CD1c-positive myeloid dendritic cell (primary cell): ENCODE results near the gene PRKAR2A.
"Not testable (repeated sequence)": the region's sequence is repeated elsewhere in the genome, so short reads cannot be mapped to it uniquely, and the experiment has no call there.

Source experiments
- DNase-seq: peaks from one replicate; pipeline ENCODE4 v3.0.0-alpha.2; 2016; ENCODE audit errors: extremely low spot score

Gene PRKAR2A

DNA sequence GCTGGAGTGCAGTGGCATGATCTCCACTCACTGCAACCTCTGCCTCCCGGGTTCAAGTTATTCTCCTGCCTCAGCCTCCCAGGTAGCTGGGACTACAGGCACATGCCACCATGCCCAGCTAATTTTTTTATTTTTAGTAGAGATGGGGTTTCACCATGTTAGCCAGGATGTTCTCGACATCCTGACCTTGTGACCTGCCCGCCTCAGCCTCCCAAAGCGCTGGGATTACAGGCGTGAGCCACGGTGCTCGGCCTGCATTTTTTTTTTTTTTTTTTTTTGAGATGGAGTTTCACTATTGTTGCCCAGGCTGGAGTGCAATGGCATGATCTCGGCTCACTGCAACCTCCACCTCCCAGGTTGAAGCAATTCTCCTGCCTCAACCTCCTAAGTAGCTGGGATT is 69.1 kb downstream of the PRKAR2A start:
- DNase-seq = not testable (repeated sequence)

DNA sequence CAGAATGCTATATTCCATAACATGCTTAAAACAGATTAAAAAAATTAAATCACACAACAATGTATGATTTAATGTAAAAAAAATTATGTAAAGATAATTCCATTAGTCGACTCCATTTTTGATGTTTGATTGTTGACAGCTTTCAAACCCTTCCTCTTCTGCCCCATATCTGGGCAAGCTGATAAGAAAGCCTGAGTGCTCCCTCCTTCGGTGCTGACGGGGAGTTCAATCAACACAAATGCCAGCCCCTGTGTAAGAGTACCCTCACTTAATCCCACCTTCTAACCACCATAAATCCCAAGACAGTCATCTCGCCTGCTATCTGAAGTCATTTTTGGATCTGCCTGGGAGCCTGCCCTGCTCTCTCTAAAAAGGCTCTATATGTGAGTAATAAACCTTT is 70.8 kb downstream of the PRKAR2A start:
- no peak for DNase-seq

DNA sequence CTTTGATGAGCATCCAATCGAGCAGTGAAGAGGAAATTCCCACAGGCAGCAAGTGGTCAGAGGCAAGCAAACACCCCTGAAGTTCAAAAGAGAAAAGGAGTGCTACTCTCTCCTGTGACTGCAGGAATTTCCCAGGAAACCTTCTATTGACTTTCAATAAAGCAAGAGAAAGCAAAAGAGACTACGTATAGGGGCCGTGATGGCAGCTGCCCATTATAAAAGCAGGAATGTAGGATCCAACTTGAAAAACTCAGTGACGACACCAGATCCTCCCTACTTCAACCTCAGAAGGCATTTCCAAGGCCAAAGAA is 77.5 kb downstream of the PRKAR2A start:
- no peak for DNase-seq

DNA sequence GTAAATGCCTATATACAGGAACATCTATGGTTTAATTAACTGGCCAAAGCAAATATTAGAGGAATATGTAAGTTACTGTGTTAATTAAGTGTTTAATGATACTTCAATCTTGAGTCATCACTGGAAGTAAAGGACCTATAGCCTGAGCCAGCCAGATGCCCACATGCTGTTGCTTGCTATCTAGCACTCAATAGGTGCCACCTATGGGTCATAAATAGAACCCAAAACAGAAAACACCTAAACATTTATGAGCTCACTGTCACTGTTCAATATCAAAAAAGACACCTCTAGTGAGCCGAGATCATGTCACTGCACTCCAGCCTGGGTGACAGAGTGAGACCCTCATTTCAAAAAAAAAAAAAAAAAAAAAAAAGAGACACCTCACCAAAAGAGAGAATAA is 82.3 kb downstream of the PRKAR2A start:
- DNase-seq = no peak

DNA sequence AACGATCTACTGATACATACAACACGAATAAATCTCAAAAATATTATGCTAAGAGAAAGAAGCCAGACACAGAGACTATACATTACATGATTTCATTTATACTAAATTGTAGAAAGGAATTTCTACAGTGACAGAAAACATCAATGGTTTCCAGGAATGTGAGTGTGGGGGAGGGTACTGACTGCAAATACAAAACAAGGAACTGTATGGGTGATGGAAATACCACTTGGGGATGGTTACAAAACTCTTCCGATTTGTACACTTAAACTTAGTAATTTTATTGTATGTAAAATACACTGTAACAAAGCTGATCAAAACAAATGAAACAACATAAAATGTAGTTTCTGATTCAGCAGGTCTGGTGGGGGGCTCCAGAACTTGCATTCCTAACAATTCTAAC is 84.9 kb downstream of the PRKAR2A start:
- peak; percentile 13 for DNase-seq

DNA sequence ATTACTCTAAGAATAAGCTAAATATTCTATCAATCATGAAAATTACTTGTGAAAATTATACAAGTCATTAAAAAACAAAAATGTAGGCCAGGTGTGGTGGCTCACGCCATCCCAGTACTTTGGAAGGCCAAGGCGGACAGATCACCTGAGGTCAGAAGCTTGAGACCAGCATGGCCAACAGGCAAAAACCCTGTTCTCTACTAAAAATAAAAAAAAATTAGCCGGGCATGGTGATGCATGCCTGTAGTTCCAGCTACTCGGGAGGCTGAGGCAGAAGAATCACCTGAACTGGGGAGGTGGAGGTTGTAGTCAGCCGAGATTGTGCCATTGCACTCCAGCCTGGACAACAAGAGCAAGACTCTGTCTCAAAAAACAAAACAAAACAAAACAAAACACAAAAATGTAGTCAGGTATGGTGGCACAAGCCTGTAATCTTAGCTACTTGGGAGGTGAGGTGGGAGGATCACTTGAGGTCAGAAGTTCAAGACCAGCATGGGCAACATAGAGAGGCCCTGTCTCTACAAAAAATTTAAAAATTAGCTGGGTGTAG is 87.6 kb downstream of the PRKAR2A start:
- not testable (repeated sequence) for DNase-seq

DNA sequence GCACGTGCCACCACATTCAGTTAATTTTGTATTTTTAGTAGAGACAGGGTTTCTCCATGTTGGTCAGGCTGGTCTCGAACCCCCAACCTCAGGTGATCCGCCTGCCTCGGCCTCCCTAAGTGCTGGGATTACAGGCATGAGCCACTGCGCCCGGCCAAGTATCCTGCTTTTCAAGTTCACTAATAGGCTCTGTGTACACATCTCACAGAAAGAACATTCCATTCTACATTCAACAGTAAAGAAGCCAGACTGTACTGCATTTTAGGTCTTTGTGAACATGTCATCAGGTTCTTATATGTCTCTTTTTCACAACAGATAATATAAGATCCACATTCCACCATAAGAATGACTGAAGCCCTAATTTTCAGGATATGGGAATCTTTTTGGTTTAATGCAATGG is 88.1 kb downstream of the PRKAR2A start:
- not testable (repeated sequence) for DNase-seq

DNA sequence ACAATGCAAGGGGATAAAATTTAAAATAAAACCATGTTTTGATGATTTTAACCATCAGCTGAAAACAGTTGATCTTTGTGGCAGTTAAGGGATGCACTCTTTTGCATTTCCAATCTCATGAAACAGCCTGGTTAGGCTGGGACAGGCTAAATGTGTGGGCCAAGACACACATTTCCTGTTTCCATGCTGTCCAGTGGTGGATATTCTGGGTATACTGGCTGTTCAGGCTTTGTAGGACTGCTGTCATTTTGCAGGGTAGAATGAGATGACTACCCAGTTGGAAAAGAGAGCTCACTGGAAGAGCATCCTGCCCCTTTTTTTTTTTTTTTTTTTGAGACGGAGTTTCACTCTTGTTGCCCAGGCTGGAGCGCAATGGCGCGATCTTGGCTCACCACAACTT is 88.6 kb downstream of the PRKAR2A start:
- DNase-seq = no peak

DNA sequence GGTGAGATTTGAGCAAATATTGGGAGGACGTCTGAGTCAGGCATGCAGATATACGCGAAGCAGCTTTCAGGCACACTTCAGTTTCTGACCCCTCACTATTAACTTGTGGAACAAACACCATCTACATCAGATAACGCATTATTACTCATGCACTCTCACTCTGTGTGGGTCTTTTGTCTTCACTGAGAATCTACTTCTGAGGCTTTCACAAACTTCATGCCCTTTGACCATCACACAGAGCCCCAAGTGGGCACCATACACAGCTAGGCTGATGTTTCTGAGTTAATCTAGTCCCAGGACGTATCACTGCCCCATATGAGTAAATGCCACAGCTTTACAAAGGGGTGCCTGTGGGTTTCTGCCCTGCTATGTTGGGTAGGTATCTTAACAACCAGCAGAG is 91.0 kb downstream of the PRKAR2A start:
- no peak for DNase-seq

DNA sequence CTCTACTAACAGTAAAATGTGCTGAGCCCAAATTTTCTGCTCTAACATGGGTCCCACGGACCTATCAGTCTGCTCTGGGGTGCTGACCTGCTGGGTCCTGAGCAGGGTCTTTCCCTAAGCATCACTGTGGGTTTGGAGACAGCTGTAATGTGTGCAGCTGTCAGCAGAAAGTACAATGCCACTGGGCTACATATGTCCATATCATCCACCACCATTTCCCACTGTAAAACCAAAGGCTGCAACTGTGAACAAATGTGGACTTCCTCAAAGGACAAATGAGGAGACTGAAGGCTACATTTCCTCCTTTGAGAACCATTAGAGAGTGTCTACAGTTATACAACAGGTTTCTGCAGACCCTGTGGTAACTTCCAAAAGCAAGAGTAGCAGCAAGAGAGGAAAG is 96.8 kb downstream of the PRKAR2A start:
- DNase-seq = peak; percentile 52

DNA sequence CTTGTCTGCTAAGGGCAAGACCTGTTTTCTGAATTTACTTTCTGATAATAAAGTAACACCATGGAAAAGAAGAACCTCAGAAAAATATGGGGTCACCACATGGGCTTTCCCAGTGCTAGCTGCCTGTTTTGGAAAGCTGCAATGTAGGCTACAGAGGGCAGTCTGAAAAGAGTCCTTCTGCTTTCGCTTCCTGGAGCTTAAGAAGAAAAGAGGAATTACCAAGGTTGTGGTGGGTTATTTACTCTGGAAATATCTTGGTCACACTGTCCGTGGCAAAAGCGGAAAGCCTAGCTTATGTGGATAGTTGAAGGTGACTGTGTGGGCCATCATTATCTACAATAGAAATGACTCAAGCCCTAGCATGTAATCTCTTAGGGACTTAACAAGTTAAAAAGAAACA is 98.9 kb downstream of the PRKAR2A start:
- peak; percentile 93 for DNase-seq

DNA sequence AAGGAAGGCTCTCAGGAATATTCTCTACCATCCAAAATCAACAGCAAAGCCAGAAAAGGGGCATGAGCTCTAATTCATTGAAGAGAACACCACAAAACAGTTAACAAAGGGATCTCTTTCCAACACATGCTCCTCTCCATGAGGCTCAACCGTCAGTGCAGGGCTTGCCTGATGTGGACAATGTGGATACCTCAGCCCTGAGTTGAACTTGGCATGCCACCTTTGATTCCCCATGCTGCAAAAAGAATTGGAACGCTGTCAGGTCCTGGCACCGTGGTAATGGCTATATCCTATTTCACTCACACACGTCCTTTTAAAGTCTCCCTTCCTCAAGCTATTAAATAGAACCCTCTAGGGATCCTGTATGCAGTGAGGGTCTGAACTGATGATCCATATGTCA is 100.0 kb downstream of the PRKAR2A start:
- DNase-seq = no peak

DNA sequence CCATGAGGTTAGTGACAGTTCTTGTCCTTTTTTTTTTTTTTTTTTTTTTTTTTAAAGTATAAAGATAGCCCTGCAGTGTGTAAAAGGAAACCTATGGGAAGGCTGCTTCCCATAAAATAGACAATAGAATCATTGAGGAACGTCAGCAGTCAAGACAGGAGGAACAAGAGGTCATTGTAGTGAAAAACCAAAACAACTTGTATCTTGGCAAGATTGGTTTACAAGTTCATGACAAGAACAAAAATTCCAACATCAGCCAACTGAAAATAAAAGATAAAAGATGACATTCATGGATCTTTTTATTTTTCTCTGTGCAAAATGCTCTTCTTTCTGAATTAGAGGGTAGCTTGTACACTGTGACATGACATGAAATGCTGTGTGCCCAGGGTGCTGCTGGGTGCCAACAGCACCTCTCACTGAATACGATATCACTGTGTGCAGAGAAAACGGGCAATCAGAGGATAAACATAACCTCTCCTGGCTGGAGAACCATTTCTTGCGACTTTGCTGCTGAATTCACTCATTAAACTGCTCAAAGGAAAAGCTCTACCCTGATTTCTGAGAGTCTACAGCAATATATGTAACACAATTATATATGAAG is 100.6 kb downstream of the PRKAR2A start:
- DNase-seq = no peak

DNA sequence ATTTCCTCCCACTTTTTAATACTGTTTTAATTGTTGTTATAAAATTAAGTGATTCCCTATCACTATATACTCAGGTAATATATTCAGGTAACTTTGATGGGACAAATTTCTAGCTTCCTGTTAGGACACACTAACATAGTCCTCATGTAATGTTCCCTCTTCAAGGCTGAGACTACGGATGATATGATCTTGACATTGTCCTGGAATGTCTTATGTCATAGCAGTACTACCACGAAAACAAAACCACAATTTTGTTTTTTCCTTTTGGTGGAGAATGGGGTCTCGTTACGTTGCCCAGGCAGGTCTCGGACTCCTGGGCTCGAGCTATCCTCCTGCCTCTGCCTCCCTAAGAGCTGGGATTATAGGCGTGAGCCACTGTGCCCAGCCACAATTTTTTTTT is 103.9 kb downstream of the PRKAR2A start:
- DNase-seq = no peak

DNA sequence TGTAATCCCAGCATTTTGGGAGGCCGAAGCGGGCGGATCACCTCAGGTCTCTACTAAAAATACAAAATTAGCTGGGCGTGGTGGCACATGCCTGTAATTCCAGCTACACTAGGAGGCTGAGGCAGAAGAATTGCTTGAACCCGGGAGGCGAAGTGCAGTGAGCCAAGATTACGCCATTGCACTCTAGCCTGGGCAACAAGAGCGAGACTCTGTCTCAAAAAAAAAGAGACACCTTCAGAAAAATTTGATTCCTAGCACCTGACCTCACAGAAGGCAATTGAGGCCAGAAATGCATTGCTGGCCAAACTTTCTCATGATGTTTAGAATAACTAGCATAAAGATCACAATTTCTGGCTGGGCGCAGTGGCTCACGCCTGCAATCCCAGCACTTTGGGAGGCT is 106.4 kb downstream of the PRKAR2A start:
- DNase-seq = not testable (repeated sequence)

DNA sequence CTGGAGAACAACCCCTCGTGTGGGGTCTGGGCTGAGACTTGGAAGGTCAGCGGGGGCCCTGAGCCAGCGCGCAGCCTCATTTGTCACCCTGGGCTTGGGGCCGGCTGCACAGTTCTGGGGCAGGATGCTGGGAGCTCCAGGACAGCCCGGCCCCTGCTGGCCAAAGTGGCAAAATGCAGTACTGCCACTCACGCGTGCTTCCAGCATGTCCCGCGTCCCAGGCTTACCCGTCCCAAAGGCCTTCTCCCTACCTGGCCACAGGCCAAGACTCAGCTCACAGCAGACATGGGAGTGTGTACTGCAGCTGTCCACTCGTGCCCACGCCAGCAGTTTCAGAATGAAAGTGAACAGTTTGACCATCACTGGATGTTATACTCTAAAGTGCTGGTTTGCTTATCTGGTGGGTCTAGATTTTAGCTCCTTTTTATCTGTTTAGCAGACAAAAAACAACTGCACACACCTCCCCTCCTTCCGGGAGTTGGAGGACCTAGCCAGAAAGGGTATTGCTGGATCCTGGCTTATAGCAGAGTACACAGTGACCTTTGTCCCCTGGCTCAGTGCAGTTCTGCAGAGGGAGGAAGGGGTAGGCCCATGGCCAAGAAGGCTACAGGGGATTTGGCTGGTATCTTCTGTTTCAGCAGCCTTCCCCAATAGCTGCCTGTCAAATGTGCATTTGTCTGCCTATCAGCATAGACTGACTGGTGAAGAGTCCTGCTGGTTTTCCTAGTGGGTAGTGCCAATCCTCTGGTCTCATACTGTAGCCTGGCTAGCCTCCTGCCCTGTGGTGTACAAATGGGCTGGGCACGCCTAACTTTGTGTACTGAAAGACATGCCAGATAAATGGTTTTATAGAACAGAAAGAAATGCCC is 107.5 kb downstream of the PRKAR2A start:
- peak; percentile 71 for DNase-seq

DNA sequence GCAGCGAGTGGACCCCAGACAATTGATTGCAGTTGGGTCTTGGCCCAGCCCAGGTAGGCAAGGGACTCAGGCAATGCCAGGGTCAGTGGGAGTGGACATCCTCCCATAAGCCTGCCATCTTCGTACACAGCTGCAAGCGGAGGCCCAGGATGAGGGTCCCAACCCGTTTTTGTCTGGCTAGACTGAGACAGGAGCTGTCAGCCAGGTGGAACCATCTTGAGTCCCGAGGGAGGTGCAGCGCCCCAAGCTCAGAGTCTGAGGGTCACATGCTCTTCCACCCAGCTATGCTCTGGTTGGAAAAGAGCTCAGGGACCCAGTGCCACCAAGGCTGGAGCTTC is 108.1 kb downstream of the PRKAR2A start:
- DNase-seq = no peak

DNA sequence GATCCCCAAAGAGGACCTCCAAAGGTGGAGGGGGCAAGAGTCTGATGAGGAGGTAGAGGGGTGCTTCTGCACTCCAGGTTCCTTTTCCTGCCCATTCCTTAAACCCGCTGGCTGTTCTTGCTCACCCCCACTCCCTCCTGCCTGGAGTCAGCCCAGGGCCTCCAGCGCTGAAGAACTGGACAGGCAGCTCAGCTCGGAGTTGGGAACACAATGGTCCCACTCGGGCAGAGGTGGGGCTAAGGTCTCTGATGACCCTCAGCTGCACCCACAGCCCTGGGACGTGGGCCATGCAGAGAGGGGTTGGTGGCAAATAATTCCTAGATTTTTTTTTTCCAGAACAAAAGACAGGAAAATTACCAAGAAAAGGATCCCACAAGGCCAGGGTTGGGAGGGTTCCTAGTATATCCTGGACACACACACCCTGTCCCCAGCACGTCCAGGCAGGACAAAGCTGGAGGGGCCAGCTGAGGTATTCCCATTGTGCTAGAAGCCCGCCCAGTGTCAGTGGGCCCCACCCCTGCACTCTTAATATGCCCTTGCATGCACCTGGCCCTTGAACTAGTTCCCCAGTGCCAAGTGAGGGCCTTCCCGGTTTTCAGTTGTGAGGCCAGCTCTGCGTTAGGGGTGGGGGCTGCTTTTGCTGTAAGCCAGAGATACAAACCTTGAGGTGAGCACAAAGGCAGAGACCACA is 108.6 kb downstream of the PRKAR2A start:
- DNase-seq = no peak

DNA sequence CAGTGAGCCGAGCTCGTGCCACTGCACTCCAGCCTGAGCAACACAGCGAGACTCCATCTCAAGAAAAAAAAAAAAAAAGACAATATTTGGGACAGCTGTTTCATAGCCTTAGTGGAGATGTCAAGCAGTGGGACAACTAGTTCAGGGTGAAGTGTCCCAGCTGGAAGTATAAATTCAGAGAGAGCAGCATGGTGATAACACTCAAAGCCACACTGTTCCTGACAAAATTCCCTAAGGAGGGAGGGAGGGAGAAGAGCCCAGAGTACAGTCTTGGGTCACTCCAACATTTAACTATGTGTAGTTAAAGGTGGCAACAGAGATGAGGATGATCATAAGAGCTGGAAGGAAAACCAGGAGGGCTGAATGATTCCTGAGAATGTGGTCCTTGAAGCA is 109.5 kb downstream of the PRKAR2A start:
- no peak for DNase-seq

DNA sequence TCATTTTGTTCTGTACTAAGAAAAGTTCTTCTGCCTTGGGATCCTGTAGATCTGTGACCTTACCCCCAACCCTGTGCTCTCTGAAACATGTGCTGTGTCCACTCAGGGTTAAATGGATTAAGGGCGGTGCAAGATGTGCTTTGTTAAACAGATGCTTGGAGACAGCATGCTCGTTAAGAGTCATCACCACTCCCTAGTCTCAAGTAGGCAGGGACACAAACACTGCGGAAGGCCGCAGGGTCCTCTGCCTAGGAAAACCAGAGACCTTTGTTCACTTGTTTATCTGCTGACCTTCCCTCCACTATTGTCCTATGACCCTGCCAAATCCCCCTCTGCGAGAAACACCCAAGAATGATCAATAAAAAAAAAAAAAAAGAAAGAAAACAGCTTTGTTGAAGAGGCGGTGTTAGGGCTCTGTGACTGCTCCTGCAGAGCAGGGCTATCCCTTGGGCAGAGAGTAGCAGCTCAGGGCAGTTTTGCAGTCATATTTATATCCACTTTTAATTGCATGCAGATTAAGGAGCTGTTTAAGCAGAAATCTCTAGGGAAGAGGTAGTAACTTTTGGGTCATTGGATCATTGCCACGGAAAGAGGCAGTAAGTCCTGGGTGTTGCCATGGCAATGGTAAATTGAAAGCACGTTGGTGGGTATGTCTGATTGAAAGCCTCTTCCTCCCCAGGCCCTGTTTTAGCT is 112.5 kb downstream of the PRKAR2A start:
- peak; percentile 26 for DNase-seq

DNA sequence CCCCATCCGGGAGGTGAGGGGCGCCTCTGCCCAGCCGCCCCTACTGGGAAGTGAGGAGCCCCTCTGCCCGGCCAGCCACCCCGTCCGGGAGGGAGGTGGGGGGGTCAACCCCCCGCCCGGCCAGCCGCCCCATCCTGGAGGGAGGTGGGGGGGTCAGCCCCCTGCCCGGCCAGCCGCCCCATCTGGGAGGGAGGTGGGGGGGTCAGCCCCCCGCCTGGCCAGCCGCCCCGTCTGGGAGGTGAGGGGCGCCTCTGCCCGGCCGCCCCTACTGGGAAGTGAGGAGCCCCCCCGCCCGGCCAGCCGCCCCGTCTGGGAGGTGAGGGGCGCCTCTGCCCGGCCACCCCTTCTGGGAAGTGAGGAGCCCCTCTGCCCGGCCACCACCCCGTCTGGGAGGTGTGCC is 113.1 kb downstream of the PRKAR2A start:
- not testable (repeated sequence) for DNase-seq
